Activated naive CD8-positive, alpha-beta T cell (primary cell): ENCODE measurements around the gene ATF3.
"Not testable (repeated sequence)": the region's sequence is repeated elsewhere in the genome, so short reads cannot be mapped to it uniquely, and the experiment has no call there.

ENCODE experiments used
- H3K27ac Mint-ChIP-seq: one replicate; pipeline ENCODE4 v1.8.0; 2021; ENCODE audit warnings: mixed read lengths
- H3K27me3 Mint-ChIP-seq: one replicate; pipeline ENCODE4 v1.8.0; 2021; ENCODE audit warnings: mixed read lengths
- H3K36me3 Mint-ChIP-seq: one replicate; pipeline ENCODE4 v1.8.0; 2021; ENCODE audit warnings: mixed read lengths
- H3K4me1 Mint-ChIP-seq: one replicate; pipeline ENCODE4 v1.8.0; 2021; ENCODE audit warnings: low read depth, mixed read lengths
- H3K4me3 Mint-ChIP-seq: one replicate; pipeline ENCODE4 v1.8.0; 2021; ENCODE audit warnings: mild to moderate bottlenecking, mixed read lengths
- H3K9me3 Mint-ChIP-seq: one replicate; pipeline ENCODE4 v1.8.0; 2021; ENCODE audit warnings: low read depth, mixed read lengths

Gene ATF3

DNA sequence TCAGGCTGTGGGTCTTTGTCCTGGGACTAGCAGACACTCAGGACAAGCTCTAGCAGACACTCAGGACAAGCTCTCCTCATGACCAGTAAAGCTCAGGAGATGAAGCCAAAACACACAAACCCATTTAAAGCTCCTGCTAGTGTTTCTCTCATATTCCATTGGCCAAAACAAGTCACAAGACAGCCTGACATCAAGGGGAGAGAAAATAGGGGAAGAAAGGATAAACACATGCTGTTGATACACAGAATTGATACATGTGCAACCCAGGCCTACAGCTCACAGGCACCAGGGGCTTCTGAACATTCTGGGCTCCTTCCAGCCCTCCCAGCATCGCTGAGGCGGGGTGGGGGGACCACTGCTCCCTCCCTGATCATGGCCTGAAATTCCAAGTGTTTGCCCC is 35.3 kb downstream of the ATF3 start:
- Mint-ChIP-seq H3K4me3 (no peak overlapping the region), H3K4me1 (no peaks in the 10 kb centered on the region), H3K27ac (no peak overlapping the region), H3K9me3 (peaks cover 4% of the 10 kb centered on the region), H3K27me3 (peaks cover 2% of the 10 kb centered on the region), H3K36me3 (no peaks in the 10 kb centered on the region)

DNA sequence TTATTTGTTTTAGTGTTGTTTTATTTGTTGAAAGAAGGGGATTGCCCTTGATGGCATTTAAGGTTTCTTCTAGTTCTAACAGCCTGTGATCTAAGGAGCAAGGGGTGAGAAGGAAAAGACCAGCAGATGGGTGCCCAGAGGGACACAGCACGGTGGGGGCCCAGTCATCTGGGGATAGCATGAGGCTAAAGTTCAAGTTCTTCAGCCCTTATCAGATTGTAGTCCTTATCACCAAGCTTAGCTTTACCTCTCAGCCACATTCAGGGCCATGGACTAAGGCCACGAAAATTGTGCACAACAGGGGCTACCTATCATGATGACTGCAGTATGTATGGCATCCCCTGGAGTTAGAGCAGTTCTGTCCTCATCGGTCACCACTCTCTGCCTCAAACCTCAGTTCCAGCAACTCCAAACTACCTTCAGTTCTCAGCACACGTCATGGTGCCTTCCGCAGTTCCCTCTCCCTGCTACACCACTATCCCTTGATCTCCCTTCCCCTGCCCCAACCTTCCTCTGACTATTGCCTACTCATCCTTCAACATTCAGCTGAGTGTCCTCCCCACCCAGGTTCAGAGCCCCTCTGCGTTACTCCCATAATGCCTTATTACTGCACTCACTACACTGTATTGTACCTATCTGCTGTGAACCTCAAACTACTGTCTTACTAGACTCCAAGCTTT is 36.4 kb downstream of the ATF3 start:
- H3K36me3 Mint-ChIP-seq, result no peaks in the 10 kb centered on the region
- H3K4me1 Mint-ChIP-seq, result no peaks in the 10 kb centered on the region
- no peak overlapping the region for H3K27ac Mint-ChIP-seq
- H3K27me3 Mint-ChIP-seq, result peaks cover 2% of the 10 kb centered on the region
- H3K9me3 Mint-ChIP-seq, result peaks cover 4% of the 10 kb centered on the region
- H3K4me3 Mint-ChIP-seq, result no peak overlapping the region

DNA sequence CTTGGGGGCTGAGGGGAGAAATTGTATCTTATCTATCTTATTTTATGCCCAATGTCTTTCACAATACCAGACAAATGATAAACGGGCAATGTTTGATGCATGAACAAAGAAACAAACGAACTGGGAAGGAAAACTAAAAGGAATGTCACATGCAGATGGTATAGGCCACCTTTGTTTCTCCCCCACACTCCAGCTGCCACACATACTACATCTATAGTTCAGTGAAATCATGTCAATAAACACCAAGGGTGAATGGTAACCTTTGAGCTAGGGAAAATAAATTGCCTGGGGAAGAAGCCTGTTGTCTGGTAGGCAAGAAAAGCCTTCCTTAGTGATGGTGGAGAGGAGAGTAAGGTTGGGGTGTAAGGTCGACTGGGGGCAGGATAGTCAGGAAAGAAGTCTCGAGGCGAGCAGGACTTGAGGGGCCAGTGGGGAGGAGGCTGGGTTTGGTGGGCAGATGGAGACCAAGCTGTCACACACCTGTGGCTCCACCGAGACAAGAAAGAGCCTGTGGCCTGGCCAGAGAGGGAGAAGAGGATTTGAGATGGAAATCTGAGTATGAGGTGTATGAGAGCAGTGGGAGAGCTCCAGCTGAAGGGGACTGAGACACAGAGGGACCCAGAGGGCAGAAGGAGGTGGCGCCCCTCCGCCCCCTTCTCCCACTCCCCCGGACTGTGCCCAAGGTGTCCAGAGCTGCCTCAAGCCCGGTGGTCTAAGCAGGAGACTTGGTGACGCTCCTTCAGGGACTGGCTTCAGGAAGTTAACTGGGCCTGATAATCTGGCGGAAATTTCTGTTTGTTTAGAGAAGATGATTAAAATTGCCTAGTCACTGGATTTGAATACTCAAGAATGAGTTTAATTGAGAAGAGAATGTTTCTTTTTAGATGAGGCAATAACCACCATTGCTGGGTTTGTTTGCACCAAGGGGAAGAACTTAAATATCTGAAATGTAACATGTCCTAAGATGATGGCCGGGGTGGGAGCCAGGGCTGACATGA is 37.3 kb downstream of the ATF3 start:
- H3K36me3 Mint-ChIP-seq, result no peaks in the 10 kb centered on the region
- H3K4me1 Mint-ChIP-seq, result no peaks in the 10 kb centered on the region
- H3K27ac Mint-ChIP-seq, result no peak overlapping the region
- no peak overlapping the region for H3K4me3 Mint-ChIP-seq
- peaks cover under 1% of the 10 kb centered on the region for H3K27me3 Mint-ChIP-seq
- H3K9me3 Mint-ChIP-seq, result peaks cover 2% of the 10 kb centered on the region

DNA sequence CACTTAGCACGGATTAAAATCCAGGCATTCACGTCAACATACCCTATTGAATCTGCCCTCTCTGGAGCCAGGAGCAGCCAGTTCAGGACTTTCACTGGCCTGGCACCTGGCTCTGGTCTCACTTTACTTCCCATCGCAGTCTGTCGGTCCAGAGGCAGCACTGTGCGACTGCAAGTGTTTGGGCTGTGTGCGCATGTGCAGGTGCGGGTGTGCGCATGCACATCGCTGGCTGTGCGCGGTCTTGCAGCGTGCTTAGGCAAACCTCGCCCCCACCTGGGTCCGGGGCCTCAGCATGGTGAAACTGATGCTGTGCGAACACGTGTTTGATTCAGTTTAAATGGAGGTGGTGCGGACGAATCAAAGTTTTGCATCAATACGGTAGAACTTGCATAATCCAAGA is 38.0 kb downstream of the ATF3 start:
- no peak overlapping the region for H3K27ac Mint-ChIP-seq
- H3K4me3 Mint-ChIP-seq, result no peak overlapping the region
- H3K27me3 Mint-ChIP-seq, result no peaks in the 10 kb centered on the region
- no peaks in the 10 kb centered on the region for H3K9me3 Mint-ChIP-seq
- no peaks in the 10 kb centered on the region for H3K36me3 Mint-ChIP-seq
- H3K4me1 Mint-ChIP-seq, result no peaks in the 10 kb centered on the region

DNA sequence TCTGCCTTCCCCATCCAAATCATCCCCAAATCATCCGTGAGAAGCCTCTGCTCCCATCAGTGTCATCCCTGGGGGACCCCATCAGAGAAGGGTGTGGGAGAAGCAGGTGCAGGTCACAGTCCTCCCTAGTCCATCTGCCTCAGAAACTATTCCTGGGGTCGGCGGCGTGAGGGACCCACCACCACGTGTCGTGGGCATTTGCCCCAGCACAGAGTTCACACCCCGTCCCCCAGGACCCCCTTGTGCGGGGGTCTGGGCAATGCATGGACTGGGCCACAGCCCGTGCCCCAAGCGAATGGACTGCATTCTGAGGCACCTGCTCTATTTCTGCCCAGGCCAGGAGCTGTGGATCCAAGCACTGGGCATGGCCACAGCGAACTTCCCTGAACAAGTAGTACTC is 38.4 kb downstream of the ATF3 start:
- no peaks in the 10 kb centered on the region for H3K27me3 Mint-ChIP-seq
- no peak overlapping the region for H3K4me3 Mint-ChIP-seq
- no peaks in the 10 kb centered on the region for H3K9me3 Mint-ChIP-seq
- H3K36me3 Mint-ChIP-seq, result no peaks in the 10 kb centered on the region
- no peaks in the 10 kb centered on the region for H3K4me1 Mint-ChIP-seq
- H3K27ac Mint-ChIP-seq, result no peak overlapping the region

DNA sequence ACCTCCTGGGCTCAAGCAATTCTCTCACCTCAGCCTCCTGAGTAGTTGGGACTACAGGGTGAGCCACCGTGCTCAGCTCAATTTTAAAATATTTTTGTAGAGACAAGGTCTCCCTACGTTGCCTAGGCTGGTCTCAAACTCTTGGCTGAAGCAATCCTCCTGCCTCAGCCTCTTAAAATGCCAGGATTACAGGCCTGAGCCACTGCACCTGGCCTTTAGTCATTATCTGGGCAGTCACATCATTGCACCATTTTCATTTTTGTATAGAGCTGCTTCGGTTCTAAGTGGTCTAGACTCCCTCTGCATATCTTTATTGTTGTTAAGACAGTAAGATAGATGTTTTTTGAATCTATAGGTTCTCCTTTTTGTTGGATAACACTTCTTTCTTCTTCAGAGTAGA is 39.9 kb downstream of the ATF3 start:
- H3K9me3 Mint-ChIP-seq, result no peaks in the 10 kb centered on the region
- no peaks in the 10 kb centered on the region for H3K36me3 Mint-ChIP-seq
- no peak overlapping the region for H3K4me3 Mint-ChIP-seq
- H3K27me3 Mint-ChIP-seq, result no peaks in the 10 kb centered on the region
- no peak overlapping the region for H3K27ac Mint-ChIP-seq
- H3K4me1 Mint-ChIP-seq, result no peaks in the 10 kb centered on the region

DNA sequence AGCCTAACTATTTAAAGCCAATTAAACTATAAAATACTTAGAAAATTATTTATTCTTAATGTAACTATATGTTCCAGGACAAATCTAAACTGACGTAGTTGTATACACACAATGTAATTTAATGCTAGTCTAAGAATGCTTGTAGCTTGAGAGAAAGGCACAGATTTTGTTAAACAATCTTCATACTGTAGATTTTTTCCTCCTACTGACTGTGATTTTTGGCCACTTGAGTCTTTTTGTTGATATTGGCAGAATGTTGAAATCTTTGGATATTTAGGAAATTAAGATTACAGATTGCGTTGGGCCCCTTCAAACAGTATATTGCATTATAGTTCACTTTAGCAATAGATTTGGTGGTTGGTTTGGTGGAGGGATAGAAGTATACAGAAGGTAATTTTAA is 40.5 kb downstream of the ATF3 start:
- no peak overlapping the region for H3K4me3 Mint-ChIP-seq
- peaks cover under 1% of the 10 kb centered on the region for H3K27me3 Mint-ChIP-seq
- H3K27ac Mint-ChIP-seq, result no peak overlapping the region
- no peaks in the 10 kb centered on the region for H3K4me1 Mint-ChIP-seq
- no peaks in the 10 kb centered on the region for H3K36me3 Mint-ChIP-seq
- no peaks in the 10 kb centered on the region for H3K9me3 Mint-ChIP-seq

DNA sequence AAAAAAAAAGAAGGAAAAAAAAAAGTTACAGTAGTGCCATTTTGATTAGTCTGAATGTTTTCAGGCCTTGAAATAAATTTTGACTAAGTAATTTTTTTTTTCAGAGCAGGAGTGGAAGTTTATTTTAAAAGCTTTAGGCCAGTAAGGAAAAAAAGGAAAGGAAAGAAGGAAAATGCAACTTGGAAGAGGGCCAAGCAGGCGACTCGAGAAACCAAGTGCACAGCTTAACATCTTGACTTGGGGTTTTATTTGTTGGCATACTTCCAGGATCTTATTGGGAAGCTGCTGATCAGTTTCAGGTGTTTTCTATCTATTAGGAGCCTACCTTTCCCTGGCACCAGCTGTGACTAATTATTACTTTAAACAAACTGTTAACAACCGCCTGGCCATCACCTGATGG is 41.7 kb downstream of the ATF3 start:
- Mint-ChIP-seq H3K27ac (no peak overlapping the region), H3K27me3 (peaks cover 4% of the 10 kb centered on the region), H3K4me3 (no peak overlapping the region), H3K4me1 (no peaks in the 10 kb centered on the region), H3K9me3 (no peaks in the 10 kb centered on the region), H3K36me3 (no peaks in the 10 kb centered on the region)

DNA sequence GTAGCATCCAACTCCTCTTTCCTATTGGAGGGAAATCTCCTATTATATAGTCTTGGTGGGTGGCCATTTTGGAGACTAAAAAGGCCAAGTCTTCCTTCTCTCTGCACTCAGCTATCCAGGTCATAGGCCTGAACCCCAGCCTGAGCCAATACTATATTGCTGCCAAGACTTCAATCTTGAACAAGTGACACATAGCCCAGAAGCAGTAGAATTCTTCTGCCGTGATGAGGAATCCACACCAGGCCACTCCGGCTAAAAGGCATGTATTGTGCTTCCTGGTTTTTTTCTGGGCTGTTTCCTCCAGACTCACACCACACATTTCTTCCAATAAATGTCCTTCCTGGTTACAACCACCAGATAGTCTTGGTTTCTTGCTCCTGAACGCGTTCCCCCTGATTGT is 43.0 kb downstream of the ATF3 start:
- peaks cover 4% of the 10 kb centered on the region for H3K27me3 Mint-ChIP-seq

DNA sequence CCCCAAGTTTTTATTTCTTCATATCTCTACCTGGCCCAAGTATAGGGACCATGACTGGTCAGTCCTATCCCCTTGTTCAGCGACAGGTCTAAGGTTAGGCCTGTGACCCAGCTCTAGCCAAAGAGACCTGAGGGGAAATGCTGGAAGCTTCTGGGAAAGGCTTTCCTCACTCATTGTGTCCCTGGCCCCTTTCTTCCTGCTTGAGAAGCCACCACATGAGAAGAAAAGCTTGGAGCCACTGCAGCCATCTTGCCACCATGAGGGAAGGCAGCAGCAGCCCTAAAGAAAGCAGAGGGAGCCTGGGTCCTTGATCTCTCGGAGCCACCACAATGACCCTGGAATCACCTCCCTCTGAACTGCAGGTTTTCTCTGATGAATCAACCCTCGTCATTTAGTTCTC is 43.4 kb downstream of the ATF3 start:
- Mint-ChIP-seq H3K4me1 (no peaks in the 10 kb centered on the region), H3K27me3 (peaks cover 4% of the 10 kb centered on the region), H3K9me3 (no peaks in the 10 kb centered on the region), H3K36me3 (no peaks in the 10 kb centered on the region), H3K27ac (no peak overlapping the region), H3K4me3 (no peak overlapping the region)

More for the DNA sequence above, 43.0 kb downstream of the ATF3 start:
- Mint-ChIP-seq H3K27ac (no peak overlapping the region), H3K36me3 (no peaks in the 10 kb centered on the region), H3K9me3 (no peaks in the 10 kb centered on the region), H3K4me1 (no peaks in the 10 kb centered on the region), H3K4me3 (no peak overlapping the region)

DNA sequence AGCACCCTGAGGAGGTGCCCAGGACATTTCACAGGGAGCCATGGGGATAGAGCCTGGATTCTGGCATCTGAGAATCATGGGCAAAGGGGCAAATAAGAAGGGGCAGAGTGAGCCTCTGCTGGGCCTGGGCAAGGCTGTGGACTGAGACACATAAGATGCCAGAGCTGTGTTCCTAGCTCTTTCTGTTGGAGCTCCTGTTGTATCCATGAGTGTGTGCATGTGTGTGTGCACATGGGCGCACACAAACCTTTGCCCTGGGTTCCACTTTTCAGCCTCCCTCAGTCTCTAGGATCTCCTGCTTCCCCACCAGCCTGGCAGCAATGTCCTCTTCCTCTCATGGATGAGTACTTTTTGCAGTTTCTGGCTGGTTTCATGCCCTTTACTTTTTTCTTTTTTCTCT is 44.0 kb downstream of the ATF3 start:
- Mint-ChIP-seq H3K4me3 (no peak overlapping the region), H3K27ac (no peak overlapping the region), H3K27me3 (peaks cover 4% of the 10 kb centered on the region), H3K4me1 (no peaks in the 10 kb centered on the region), H3K36me3 (no peaks in the 10 kb centered on the region), H3K9me3 (no peaks in the 10 kb centered on the region)

DNA sequence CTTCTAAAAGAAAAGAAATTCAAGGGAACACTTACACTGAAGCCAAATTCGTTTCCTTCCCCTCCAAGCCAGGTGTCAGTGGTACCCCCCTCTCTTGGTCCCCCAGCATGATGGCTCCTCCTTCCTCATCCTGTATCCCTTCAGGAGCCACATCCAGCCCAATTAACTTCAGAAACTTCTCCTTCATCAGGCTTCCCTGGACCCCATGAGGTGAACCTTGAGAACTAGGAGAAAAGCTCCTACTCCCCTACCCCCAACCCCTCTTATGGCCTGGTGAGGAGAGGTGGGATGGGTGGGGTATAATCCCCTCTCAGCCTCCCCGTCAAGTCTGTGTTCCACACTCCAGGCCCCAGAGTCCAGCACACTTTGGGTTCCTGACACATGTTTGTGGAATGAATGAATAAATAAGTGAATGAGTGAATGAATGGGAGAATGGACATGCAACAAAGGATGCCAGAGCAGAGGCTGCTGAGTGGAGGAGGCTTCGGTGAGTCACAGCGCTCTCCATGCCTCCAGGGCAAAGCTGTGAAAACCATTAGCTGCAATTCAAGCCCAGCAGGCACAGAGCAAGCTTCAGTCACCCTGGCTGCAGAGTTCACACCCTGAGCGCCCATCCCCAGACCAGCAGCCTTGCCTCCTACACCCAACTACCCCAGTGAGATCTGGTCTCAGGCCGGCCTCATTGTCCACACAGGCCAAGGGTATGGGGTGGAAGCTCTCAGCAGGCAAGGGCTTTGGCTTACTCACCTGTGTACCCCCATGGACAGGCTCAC is 47.3 kb downstream of the ATF3 start:
- Mint-ChIP-seq H3K27ac (no peak overlapping the region), H3K36me3 (no peaks in the 10 kb centered on the region), H3K4me3 (no peak overlapping the region), H3K4me1 (no peaks in the 10 kb centered on the region), H3K9me3 (no peaks in the 10 kb centered on the region), H3K27me3 (peaks cover 6% of the 10 kb centered on the region)

DNA sequence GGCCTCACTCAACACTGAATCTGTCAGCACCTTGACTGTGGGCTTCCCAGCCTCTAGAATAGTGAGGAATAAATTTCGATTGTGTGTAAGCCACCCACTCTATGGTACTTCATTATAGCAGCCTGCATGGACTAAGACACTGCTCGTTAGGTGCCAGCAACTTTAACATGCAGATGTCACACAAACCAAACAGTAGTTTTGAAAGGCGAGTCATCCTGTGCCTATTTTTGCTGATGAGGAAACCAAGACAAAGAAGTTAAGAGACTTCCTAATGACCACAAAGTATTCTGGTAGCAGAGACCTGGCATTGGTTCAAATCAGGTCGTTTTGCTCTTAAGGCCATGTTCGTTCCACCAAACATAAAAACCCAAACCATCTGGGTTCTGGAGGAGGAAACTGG is 48.2 kb downstream of the ATF3 start:
- no peak overlapping the region for H3K27ac Mint-ChIP-seq
- H3K36me3 Mint-ChIP-seq, result no peaks in the 10 kb centered on the region
- H3K9me3 Mint-ChIP-seq, result no peaks in the 10 kb centered on the region
- no peak overlapping the region for H3K4me3 Mint-ChIP-seq
- H3K27me3 Mint-ChIP-seq, result peaks cover 6% of the 10 kb centered on the region
- no peaks in the 10 kb centered on the region for H3K4me1 Mint-ChIP-seq

DNA sequence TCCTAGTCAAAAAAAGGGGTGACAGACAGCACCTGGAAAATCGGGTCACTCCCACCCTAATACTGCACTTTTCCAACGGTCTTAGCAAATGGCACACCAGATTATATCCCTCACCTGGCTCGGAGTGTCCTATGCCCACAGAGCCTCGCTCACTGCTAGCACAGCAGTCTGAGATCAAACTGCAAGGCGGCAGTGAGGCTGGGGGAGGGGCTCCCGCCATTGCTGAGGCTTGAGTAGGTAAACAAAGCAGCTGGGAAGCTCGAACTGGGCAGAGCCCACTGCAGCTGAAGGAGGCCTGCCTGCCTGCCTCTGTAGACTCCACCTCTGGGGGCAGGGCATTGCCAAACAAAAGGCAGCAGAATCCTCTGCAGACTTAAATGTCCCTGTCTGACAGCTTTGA is 49.7 kb downstream of the ATF3 start:
- not testable (repeated sequence) for H3K36me3 Mint-ChIP-seq, H3K9me3 Mint-ChIP-seq, H3K4me3 Mint-ChIP-seq, H3K4me1 Mint-ChIP-seq, H3K27me3 Mint-ChIP-seq, H3K27ac Mint-ChIP-seq
